H1 (cell line): ENCODE results near the gene PLEKHG3. TPM values are rescaled to one million over a fixed set of nuclear protein-coding genes. Genes with fewer than 3 reads are reported as not detected.

Source experiments
- CTCF ChIA-PET: fragments of 300-600 bp; sonication (Branson Sonifier 250); formaldehyde crosslinking; loops from one replicate; lab custom pipeline; 2021; ENCODE audit not compliant: partially characterized antibody; lab: Charles Lee
- POLR2A ChIA-PET: fragments of 300-600 bp; sonication (Branson Sonifier 250); formaldehyde crosslinking; loops from one replicate; lab custom pipeline; 2021; ENCODE audit warnings: inconsistent platforms; ENCODE audit not compliant: partially characterized antibody; lab: Charles Lee
- DNase-seq, 2 experiments: peaks; one replicate each; pipeline versions ENCODE4 v3.0.0 to v3.0.0-alpha.2; 2010 to 2022; ENCODE audit warnings: low spot score in 2 of 2, low read depth in 1 of 2, mixed read lengths in 1 of 2
- FAIRE-seq: peaks from 2 replicates; lab custom pipeline; 2011; peaks lifted over from hg19 to GRCh38; lab: Jason Lieb, UNC
- H2AFZ ChIP-seq: 2 replicates; pipeline ENCODE4 v1.8.1; 2012; ENCODE audit warnings: low read length, inconsistent platforms
- H2AK5ac ChIP-seq: 2 replicates; pipeline ENCODE4 v1.6.1; 2013; ENCODE audit warnings: low read depth, low read length
- H2BK120ac ChIP-seq: replicated peaks from 2 replicates; pipeline ENCODE3; 2013; ENCODE audit warnings: low read depth, low read length, inconsistent platforms
- H2BK12ac ChIP-seq: 2 replicates; pipeline ENCODE4 v1.6.1; 2013; ENCODE audit warnings: low read depth, low read length
- H2BK15ac ChIP-seq: 2 replicates; pipeline ENCODE4 v1.6.1; 2013; ENCODE audit warnings: low read length
- H2BK20ac ChIP-seq: 2 replicates; pipeline ENCODE4 v1.6.1; 2013; ENCODE audit warnings: low read length
- H2BK5ac ChIP-seq: 2 replicates; pipeline ENCODE4 v1.6.1; 2013; ENCODE audit warnings: low read depth, low read length
- H3K14ac ChIP-seq: 2 replicates; pipeline ENCODE4 v1.6.1; 2013; ENCODE audit warnings: inconsistent platforms; ENCODE audit not compliant: insufficient read length
- H3K18ac ChIP-seq: 2 replicates; pipeline ENCODE4 v1.6.1; 2013; ENCODE audit warnings: low read length; ENCODE audit errors: extremely low read depth
- H3K23ac ChIP-seq: 2 replicates; pipeline ENCODE4 v1.6.1; 2013; ENCODE audit warnings: inconsistent platforms; ENCODE audit not compliant: insufficient read length
- H3K23me2 ChIP-seq: 2 replicates; pipeline ENCODE4 v1.6.1; 2013; ENCODE audit warnings: low read depth, low read length
- H3K27ac ChIP-seq: 2 replicates; pipeline ENCODE4 v1.6.1; 2011; ENCODE audit warnings: low read depth, low read length, inconsistent platforms
- H3K27me3 ChIP-seq, 4 experiments: replicated peaks in 1 of 4; 1 replicate in 1 of 4; 2 replicates in 3 of 4; pipeline versions ENCODE4 v1.6.1 to v1.8.1; 2011 to 2013; ENCODE audit warnings: low read length in 3 of 4, mild to moderate bottlenecking in 3 of 4, inconsistent platforms in 2 of 4, mixed read lengths in 2 of 4, moderate library complexity in 1 of 4; ENCODE audit not compliant: control insufficient read depth in 3 of 4, insufficient read depth in 3 of 4; ENCODE audit errors: extremely low read depth in 1 of 4
- H3K36me3 ChIP-seq, 4 experiments: 2 replicates each; pipeline versions ENCODE4 v1.6.1 to v1.8.1; 2011 to 2013; ENCODE audit warnings: mild to moderate bottlenecking in 4 of 4, low read length in 3 of 4, moderate library complexity in 2 of 4, control low read depth in 1 of 4, inconsistent platforms in 1 of 4; ENCODE audit not compliant: insufficient read depth in 4 of 4, control insufficient read depth in 2 of 4
- H3K4ac ChIP-seq: replicated peaks from 2 replicates; pipeline ENCODE3; 2013; ENCODE audit warnings: low read length, low read depth, mixed read lengths, inconsistent platforms; ENCODE audit not compliant: insufficient read length
- H3K4me1 ChIP-seq, 4 experiments: replicated peaks in 1 of 4; 1 replicate in 1 of 4; 2 replicates in 3 of 4; pipeline versions ENCODE4 v1.6.1 to v1.8.1; 2011 to 2013; ENCODE audit warnings: low read length in 3 of 4, inconsistent platforms in 2 of 4, mixed read lengths in 1 of 4; ENCODE audit not compliant: insufficient read depth in 4 of 4, control insufficient read depth in 3 of 4
- H3K4me2 ChIP-seq, 2 experiments: 2 replicates each; pipeline versions ENCODE4 v1.6.1 to v1.8.1; 2011 to 2013; ENCODE audit warnings: low read depth in 2 of 2, low read length in 2 of 2, control low read depth in 1 of 2, inconsistent platforms in 1 of 2, mild to moderate bottlenecking in 1 of 2; ENCODE audit not compliant: insufficient read depth in 1 of 2
- H3K4me3 ChIP-seq, 4 experiments: fragments of 200-600, 300-600 bp in 1 of 4; sonication (generic), shearing (Covaris generic), sonication (Bioruptor Twin) in 1 of 4; 2 replicates each; pipeline versions ENCODE4 v1.5.1 to v1.8.1; 2011 to 2016; ENCODE audit warnings: low read length in 4 of 4, low read depth in 3 of 4, control low read depth in 2 of 4, inconsistent platforms in 2 of 4, mild to moderate bottlenecking in 2 of 4, mixed read lengths in 1 of 4, moderate library complexity in 1 of 4; ENCODE audit not compliant: insufficient read depth in 2 of 4; ENCODE audit errors: extremely low read depth in 1 of 4
- H3K56ac ChIP-seq: replicated peaks from 2 replicates; pipeline ENCODE3; 2013; ENCODE audit warnings: low read depth, mild to moderate bottlenecking, mixed read lengths, low read length, inconsistent platforms; ENCODE audit not compliant: insufficient read length
- H3K79me1 ChIP-seq: 2 replicates; pipeline ENCODE4 v1.6.1; 2013; ENCODE audit warnings: low read depth, low read length, control low read depth
- H3K79me2 ChIP-seq, 2 experiments: 2 replicates each; pipeline versions ENCODE4 v1.6.1 to v1.8.1; 2012 to 2013; ENCODE audit warnings: low read length in 2 of 2, mild to moderate bottlenecking in 2 of 2, inconsistent platforms in 1 of 2; ENCODE audit not compliant: insufficient read depth in 2 of 2, control insufficient read depth in 1 of 2
- H3K9ac ChIP-seq, 4 experiments: replicated peaks in 1 of 4; 1 replicate in 1 of 4; 2 replicates in 3 of 4; pipeline versions ENCODE4 v1.6.1 to v1.8.1; 2011 to 2013; ENCODE audit warnings: low read depth in 3 of 4, low read length in 3 of 4, control low read depth in 2 of 4, mild to moderate bottlenecking in 2 of 4, moderate library complexity in 2 of 4, inconsistent platforms in 1 of 4; ENCODE audit errors: extremely low read depth in 1 of 4
- H3K9me3 ChIP-seq, 2 experiments: 2 replicates each; pipeline versions ENCODE4 v1.6.1 to v1.8.1; 2012 to 2013; ENCODE audit warnings: mild to moderate bottlenecking in 2 of 2, moderate library complexity in 2 of 2, control low read depth in 1 of 2, inconsistent platforms in 1 of 2, low read depth in 1 of 2, low read length in 1 of 2, mixed read lengths in 1 of 2; ENCODE audit not compliant: insufficient read depth in 2 of 2
- H4K20me1 ChIP-seq, 2 experiments: replicated peaks in 1 of 2; 2 replicates each; pipeline versions ENCODE3 to v1.8.1; 2011 to 2013; ENCODE audit warnings: inconsistent platforms in 2 of 2, low read length in 2 of 2, mild to moderate bottlenecking in 1 of 2; ENCODE audit not compliant: insufficient read depth in 2 of 2, control insufficient read depth in 1 of 2
- H4K5ac ChIP-seq: 2 replicates; pipeline ENCODE4 v1.6.1; 2013; ENCODE audit warnings: low read length, low read depth, mixed read lengths, inconsistent platforms; ENCODE audit not compliant: insufficient read length
- H4K8ac ChIP-seq: 2 replicates; pipeline ENCODE4 v1.8.0; 2013; ENCODE audit warnings: mild to moderate bottlenecking, moderate library complexity, low read length, inconsistent platforms; ENCODE audit not compliant: insufficient read depth; ENCODE audit errors: extremely low read depth
- H4K91ac ChIP-seq: replicated peaks from 2 replicates; pipeline ENCODE3; 2013; ENCODE audit warnings: low read length, mixed read lengths, inconsistent platforms; ENCODE audit not compliant: insufficient read length
- CTBP2 ChIP-seq: IDR thresholded peaks from 2 replicates; pipeline ENCODE4 v1.7.0; 2011; ENCODE audit warnings: borderline replicate concordance, mild to moderate bottlenecking, moderate library complexity, mixed read lengths, low read length; ENCODE audit not compliant: insufficient read depth, insufficient read length
- E2F6 ChIP-seq: IDR thresholded peaks from 2 replicates; pipeline ENCODE4 v1.6.1; 2012; ENCODE audit warnings: inconsistent platforms
- RNF2 ChIP-seq: fragments of 200-900, 300-1000 bp; sonication (generic); IDR thresholded peaks from 2 replicates; pipeline ENCODE4 v1.7.1; 2016; ENCODE audit warnings: borderline replicate concordance, low read depth, mild to moderate bottlenecking, antibody characterized with exemption, low read length; ENCODE audit not compliant: poor library complexity, severe bottlenecking; ENCODE audit errors: missing control alignments
- SIX5 ChIP-seq: IDR thresholded peaks from 2 replicates; pipeline ENCODE4 v1.6.1; 2011; ENCODE audit warnings: mild to moderate bottlenecking, low read depth, low read length
- SP2 ChIP-seq: IDR thresholded peaks from 2 replicates; pipeline ENCODE4 v1.6.1; 2012; ENCODE audit warnings: mild to moderate bottlenecking, low read length, inconsistent platforms
- YY1 ChIP-seq: IDR thresholded peaks from 2 replicates; pipeline ENCODE4 v1.6.1; 2011; ENCODE audit warnings: low read depth, mild to moderate bottlenecking, low read length
- WGBS, 2 experiments: shearing (Covaris generic) in 1 of 2; methylation state at CpG; one replicate each; pipeline versions ENCODE4 v1.1.6 to v1.1.7; 2013 to 2015; ENCODE audit warnings: low lambda C conversion rate in 2 of 2, mixed read lengths in 2 of 2, inconsistent platforms in 1 of 2, low coverage in 1 of 2, missing lambda C conversion rate in 1 of 2; ENCODE audit not compliant: insufficient replicate concordance in 2 of 2, insufficient coverage in 1 of 2, insufficient read length in 1 of 2; ENCODE audit errors: extremely low coverage in 1 of 2, missing lambda C conversion rate in 1 of 2; 5-methylcytosine and 5-hydroxymethylcytosine counted together
- polyA plus RNA-seq, 7 experiments: library from polyadenylated mRNA; depleted of rRNA in 3 of 7; stranded (reverse) in 5 of 7; unstranded in 2 of 7; fragments of >200 nt in 5 of 7; fragments of 200-250 nt in 2 of 7; gene quantifications; 1 replicate in 5 of 7; 2 replicates in 1 of 7; 4 replicates in 1 of 7; pipeline versions ENCODE4 v1.2.1 to v1.2.3, GENCODE V29; 2011 to 2013; ENCODE audit warnings: missing spikeins in 2 of 7, mixed read lengths in 2 of 7
- total RNA-seq: library from RNA; stranded (reverse); fragmentation: NEBNext Ultra II Directional; extraction: Animal tissue kit (Norgen Biotek cat#: 25700); gene quantifications from 2 replicates; pipeline ENCODE4 v1.2.1, GENCODE V29; 2021

The PLEKHG3 gene
- total and polyA plus RNA-seq, 2 of the 8 experiments (the other 6 are each of a cell fraction or from before 2014, with no cell fraction given), result 43.4 to 90.6 TPM

DNA sequence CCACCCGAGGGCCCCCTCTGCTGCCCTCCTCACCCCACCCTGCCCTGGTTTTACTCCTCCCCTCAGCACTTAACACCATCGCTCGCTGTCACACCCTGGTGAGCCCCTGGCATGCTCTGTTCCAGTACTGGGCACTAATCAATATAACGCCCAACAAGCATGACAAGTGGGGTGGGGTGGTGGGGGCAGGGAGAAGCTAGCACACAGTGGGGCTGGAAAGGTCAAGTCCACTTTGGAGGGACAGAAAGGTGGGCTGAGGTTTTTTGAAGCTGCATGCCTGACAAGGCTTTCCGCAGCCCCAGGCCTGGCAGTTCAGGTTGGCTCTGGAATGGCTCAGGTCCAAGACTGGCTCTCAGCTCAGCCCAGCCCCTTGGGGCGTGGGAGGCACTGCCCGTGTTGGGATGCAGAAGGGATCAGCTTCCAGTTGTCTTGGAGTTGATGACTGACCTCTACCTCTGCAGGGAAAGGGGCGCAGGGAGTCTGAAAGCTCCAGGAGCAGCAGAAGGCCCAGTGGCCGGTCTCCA, 34.1 kb downstream of the PLEKHG3 start:
- Histone ChIP-seq H2BK15ac (no peak overlapping the region), H2AK5ac (no peak overlapping the region), H2BK5ac (no peak overlapping the region), H3K4ac (no peak overlapping the region), H3K23ac (no peak overlapping the region), H2BK120ac (no peak overlapping the region), H2BK12ac (no peak overlapping the region), H3K9ac (no peak overlapping the region), H3K36me3 (peaks cover 19 to 59% (median 49%) of the 10 kb centered on the region in 4 experiments; a peak in 7 of 8 replicates), H3K4me1 (peaks cover 0 to 13% (median 6%) of the 10 kb centered on the region in 4 experiments; a peak in 6 of 7 replicates), H3K56ac (no peak overlapping the region), H3K14ac (no peak overlapping the region), H2BK20ac (no peak overlapping the region), H2AFZ (no peak overlapping the region), H4K8ac (no peak overlapping the region), H3K23me2 (no peaks in the 10 kb centered on the region), H3K4me3 (no peak overlapping the region), H4K20me1 (peaks cover 8 to 10% of the 10 kb centered on the region in 2 experiments), H3K79me1 (no peaks in the 10 kb centered on the region; the same call in 1 of the 2 replicates), H3K79me2 (peaks cover 0 to 14% of the 10 kb centered on the region in 2 experiments; a peak in 1 of 4 replicates), H4K5ac (no peak overlapping the region), H3K4me2 (no peak overlapping the region), H4K91ac (no peak overlapping the region), H3K9me3 (no peaks in the 10 kb centered on the region), H3K27ac (no peak overlapping the region), H3K27me3 (no peaks in the 10 kb centered on the region), H3K18ac (no peak overlapping the region)
- TF ChIP-seq CTBP2 (no peak), E2F6 (no peak), SIX5 (no peak), YY1 (no peak), RNF2 (no peak), SP2 (no peak)
- CTCF ChIA-PET, result interaction anchor here (1.1 to 2.3 kb wide), 8 partner anchors 10 to 67 kb away, joined by 3 to 14 read pairs (median 7); no protein-coding TSS in a partner anchor
- FAIRE-seq (no peak), DNase-seq (no peak)
- POLR2A ChIA-PET, result interaction anchor here (0.6 to 1.3 kb wide), 4 partner anchors 8 to 243 kb away, joined by 3 to 5 read pairs (median 4); no protein-coding TSS in a partner anchor
- WGBS, 2 experiments, result 87% methylated on average over 9 of the region's 9 CpGs; no CpG with 5 or more reads in 1 of the 2 experiments
